GM19193 (cell line): ENCODE results near the gene PTGS2.

ENCODE experiments used
- POLR2A ChIP-seq: IDR thresholded peaks from 4 replicates; pipeline ENCODE4 v1.6.1; 2011; ENCODE audit not compliant: insufficient read depth, insufficient read length; ENCODE audit errors: extremely low read depth

The PTGS2 gene

DNA sequence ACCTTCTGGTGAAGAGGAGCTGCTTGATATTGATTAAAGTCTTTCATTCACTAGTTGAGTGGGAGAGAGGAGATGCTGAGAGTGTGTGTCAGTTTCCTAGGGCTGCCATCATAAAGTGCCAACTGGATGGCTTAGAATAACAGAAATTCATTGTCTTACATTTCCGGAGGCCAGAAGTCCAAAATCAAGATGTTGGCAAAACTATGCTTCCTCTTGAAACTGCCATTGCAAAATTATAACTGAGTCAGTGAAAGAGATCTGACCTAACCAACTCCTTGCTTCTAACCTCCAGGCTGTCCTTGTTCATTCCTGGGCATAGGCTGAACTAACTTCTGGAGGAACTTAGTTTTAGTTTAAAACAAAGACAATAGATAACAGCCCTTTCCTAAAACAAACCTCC, 47.1 kb downstream of the PTGS2 start:
- TF ChIP-seq POLR2A, result no peak

DNA sequence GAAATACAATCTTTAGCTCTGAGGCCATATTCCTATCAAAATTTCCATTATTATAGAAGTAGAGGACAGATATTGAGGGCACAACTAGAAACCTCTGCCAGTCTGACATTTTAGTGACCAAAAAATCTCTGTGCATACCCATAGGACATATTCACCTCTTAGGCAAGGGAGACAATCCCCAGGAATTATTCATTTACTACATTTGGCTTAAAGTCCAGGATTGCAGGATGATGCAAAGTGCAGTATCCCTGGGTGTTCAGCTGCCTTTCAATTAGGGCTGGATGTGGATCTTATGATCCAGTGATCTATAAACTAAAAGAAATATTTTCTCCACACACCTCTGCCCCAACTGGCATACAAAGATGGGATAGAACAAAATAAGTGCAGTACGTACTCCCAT, 50.9 kb downstream of the PTGS2 start:
- no peak for TF ChIP-seq POLR2A

DNA sequence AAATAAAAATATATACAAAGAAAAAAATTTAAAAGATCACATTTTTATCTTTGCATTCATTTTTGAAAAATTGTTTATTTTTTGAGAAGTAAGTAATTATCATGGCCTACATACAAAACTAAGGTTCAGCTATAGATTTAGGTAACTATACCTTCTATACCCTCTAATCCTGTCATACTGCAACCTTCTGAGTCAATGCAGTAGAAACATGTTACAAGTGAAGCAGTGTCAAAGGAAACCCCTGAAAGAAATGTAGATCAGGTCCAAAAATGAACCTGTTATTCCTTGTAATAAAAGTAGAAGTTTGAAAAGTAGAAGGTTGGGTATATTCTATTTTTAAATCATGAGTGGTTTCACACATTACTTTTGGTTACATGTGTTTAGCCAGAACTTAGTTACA, 51.3 kb downstream of the PTGS2 start:
- TF ChIP-seq POLR2A, result no peak

DNA sequence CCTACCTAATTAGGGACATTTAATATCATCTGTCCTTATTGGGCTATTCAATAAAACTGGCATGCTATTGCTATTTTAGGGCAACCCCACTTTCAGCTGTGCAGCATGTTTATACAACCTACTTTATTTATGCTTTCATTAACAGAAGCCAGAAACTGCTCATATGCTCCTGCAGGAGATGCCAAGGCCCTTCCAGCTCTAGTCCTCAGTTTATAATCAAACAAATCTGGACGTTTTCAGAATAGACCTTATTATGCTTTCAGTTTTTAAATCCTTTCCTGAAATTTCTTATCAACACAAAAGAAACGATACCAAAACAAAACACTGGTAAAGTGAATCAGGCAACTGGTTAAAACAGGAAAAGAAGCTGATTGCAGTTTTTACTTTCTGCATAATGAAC, 53.2 kb downstream of the PTGS2 start:
- TF ChIP-seq POLR2A, result no peak

DNA sequence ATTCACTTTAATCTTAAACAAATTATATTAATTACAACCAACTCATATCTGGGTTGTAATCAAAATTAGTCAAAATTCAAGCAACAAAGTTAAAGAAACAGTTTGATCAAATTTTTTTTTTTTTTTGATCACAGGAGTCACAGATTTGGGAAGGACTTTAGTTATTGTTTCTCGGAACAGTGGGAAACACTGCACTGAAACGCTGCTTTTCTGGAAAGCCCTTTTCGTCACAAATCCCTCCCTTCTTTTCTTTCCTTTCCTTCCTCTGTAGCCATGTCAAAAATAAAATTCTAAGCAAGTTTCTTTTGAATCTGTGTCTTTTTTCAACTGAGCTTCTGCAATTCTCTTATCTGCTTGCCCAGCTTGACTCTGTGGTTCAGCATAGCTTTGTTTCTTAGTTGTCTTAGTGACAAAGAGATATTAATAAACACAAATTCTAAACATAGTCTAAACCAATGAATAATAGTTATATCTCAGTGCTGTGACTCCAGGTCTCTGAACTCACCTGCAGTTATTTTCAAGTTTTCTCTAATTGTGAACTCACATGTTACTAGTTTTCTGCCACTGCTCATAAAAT, 53.8 kb downstream of the PTGS2 start:
- no peak for TF ChIP-seq POLR2A

DNA sequence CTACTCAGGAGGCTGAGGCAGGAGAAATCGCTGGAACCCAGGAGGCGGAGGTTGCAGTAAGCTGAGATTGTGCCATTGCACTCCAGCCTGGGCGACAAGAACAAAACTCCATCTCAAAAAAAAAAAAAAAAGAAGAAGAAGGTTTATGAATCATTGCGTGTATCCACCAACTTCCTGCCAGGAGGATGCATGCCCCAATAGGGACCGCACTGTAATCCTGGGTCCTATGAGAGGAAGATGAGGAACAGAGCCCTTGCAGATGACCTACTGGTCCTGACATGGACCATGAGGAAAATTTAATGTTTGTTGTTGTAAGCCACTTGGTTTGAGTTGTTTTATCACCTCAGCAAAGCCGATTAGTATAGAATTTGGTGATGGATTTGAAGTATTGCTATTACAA, 56.7 kb downstream of the PTGS2 start:
- no peak for TF ChIP-seq POLR2A
